Left lobe of liver (tissue), 2 donors: ENCODE results near the gene RGL1. TPM values are rescaled to one million over a fixed set of nuclear protein-coding genes. Genes with fewer than 3 reads are reported as not detected.
"Not testable (repeated sequence)": the region's sequence is repeated elsewhere in the genome, so short reads cannot be mapped to it uniquely, and the experiment has no call there.

Experiments
- ATAC-seq: fragments of 200-7000 bp; cut with Tn5 transposase; one replicate; pipeline ENCODE4 v1.9.1; 2020; ENCODE audit warnings: mild to moderate bottlenecking, moderate library complexity
- DNase-seq: peaks from one replicate; pipeline ENCODE4 v3.0.0-alpha.2; 2020; ENCODE audit warnings: low spot score
- total RNA-seq: library from RNA; stranded (reverse); gene quantifications from one replicate; pipeline ENCODE4 v1.2.1, GENCODE V29; 2021
- donor health status: DM: no; HTN: no; CAD: no; lungs with moderate emphysema.
- donor health status: DM: no; HTN: yes; CAD: no.

RGL1 gene
- total RNA-seq, 1 donor from 2014 or later: 5.9 TPM

DNA sequence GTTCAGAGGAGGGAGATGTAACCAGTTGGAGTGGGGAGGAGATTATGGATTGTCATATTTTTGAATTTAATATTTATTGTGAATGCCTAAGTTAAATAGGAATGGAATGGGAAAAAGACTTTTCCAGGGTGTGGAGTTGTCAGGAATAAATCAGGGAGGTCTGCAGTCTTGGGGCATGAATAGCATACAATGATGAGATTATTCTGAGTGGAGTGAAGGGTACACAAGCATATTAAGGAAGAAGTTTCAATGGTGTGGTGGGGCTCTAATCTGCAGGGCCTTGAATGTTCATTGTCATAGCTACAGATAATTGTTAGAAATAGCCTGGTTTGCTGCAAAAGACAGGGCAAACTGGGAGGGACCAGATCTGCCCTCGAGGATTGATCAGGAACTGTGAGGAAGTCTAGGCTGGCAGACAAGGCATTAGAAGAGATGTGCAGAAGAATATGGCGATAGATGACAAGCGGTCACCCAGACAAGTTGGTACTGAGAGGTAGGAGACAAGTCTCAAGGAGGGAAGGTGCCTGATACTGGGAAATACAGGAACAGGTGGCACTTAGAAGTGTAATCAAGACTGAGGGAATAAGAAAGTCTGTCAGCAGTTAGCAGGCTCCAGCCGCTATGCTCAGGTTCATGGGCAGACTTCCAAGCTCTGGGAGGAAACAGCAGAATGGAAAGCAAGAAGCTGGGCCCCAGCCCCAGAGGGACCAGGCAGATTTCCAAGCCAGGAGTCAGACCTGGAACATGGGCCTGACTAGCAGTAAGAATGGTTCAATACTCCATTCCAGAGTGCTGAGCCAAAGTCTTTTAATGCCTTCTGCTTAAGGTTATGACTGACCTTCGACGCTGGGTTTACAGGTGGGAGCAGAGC is 20.9 kb upstream of the RGL1 start:
- DNase-seq (peak; percentile 45), ATAC-seq (peak; percentile 48)

DNA sequence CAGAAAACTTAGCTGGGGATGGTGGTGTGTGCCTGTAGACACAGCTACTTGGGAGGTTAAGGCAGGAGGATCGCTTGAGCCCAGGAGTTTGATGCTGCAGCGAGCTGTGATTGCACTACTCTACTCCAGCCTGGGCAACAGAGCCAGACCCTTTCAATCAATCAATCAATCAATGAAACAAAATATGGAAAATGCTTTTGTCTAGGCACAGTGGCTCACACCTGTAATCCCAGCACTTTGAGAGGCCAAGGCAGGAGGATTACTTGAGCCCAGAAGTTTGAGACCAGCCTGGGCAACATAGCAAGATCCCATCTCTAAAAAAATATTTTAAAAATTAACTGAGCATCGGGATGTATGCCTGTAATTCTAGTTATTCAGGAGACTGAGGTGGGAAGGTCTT is 19.0 kb upstream of the RGL1 start:
- DNase-seq, ATAC-seq: not testable (repeated sequence)

DNA sequence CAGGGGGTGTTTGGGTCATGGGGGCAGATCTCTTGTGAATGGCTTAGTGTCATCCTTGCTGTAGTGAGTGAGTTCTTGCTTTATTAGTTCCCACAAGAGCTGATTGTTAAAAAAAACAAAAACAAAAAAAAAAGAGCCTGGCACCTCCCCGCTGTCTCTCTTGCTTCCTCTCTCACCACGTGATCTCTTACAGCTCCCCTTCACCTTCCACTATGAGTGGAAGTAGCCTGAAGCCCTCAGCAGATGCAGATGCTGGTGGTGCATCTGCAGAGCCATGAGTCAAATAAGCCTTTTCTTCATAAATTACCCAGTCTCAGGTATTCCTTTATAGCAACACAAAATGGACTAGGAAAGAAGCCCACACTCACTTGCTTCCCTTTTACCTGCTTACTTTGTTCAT is 17.2 kb upstream of the RGL1 start:
- ATAC-seq: no peak
- no peak for DNase-seq

DNA sequence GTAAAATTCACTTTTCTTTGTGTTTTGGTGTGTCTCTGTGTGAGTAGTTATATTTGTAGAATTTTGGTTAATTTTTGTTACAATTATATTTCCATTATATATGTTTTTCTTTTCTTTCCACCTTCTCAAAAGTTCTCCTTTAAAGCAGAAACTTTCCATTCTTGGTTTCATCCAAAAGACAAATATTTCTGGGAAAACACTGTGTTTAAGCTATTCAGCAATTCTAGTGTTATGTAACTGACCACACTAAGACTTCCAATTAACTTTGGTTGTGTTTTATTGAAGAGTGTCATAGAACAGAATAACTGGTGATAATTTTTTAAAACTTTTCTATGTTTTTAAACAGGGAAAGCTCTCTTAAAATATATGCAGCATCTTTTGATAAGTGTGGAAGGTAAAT is 13.6 kb upstream of the RGL1 start:
- ATAC-seq: no peak
- no peak for DNase-seq

DNA sequence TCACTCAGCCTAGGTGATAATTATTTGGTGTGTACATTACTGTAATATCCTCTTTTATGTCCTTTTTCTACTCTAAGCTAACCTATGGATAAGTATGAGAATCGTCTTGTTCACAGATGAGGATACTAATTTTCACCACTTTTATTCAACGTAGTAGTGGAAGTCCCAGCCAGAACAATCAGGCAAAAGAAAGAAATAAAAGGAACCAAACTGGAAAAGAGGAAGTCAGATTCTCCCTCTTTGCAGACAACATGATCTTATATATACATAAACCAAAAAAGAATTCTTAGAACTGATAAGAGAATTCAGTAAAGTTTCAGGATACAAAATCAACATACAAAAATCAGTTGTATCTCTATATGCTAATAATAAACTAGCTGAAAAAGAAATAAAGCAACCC is 12.6 kb upstream of the RGL1 start:
- ATAC-seq (no peak), DNase-seq (no peak)

DNA sequence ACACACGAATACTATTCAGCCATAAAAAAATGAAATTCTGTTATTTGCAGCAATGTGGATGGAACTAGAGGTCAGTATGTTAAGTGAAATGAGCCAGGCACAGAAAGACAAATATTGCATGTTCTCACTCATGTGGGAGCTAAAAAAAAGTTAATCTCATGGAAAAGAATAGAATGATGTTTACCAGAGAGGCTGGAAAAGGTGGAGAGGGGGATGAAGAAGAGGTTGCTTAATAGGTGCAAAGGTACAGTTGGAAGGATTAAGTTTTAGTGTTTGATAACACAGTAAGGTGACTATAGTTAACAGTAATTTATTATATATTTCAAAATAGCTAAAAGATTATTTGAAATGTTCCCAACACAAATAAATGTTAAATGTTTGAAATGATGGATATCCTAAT is 10.8 kb upstream of the RGL1 start:
- peak; percentile 40 for ATAC-seq
- no peak for DNase-seq

DNA sequence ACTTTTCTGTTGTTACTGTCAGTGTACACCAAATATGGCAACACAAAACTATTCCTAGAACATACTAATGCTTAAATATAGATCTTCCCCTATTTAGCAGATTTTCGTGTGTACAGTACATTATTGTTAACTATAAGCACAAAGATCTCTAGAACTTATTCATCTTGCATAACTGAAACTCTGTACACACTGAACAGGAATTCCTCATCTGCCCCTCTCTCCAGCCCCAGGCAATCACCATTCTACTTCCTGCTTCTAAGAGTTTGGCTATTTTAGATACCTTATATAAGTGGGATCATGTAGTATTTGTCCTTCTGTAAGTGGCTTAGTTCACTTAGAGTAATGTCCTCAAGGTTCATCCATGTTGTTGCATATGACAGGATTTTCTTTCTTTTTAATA is 4.5 kb upstream of the RGL1 start:
- ATAC-seq (no peak), DNase-seq (no peak)

DNA sequence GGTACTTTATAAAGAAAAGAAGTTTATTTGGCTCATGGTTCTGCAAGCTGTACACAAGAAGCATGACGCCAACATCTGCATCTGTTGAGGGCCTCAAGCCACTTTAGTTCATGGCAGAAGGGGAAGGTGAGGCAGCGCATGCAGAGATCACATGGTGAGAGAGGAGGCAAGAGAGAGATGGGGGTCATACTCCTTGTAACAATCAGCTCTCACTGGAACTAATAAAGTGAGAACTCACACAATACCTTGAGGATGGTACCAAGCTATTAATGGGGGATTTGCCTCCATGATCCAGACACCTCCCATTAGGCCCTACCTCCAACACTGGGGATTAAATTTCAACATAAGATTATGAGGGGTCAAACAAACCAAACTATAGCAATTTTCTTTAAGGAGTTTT is 3.3 kb upstream of the RGL1 start:
- DNase-seq: no peak
- ATAC-seq: no peak

DNA sequence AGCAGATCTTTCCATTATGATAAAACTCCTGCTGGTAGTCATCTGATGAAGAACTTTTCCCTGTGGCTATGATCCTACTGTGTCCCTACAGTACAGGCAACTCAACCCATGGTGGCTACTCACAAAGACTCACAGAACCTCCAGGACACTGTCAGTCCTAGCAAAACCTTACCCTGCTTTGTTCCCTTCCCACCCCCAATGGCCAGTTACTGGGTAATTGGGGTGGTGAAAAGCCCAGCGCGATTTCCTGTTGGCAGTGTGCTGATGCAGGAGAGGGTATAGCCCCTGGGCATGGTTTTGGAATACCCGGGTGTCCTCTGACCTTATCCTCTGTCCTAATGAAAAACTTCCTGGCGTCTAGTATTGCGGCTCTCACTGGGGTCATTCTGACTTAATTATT is 533 bp upstream of the RGL1 start:
- no peak for DNase-seq
- peak; percentile 12 for ATAC-seq

DNA sequence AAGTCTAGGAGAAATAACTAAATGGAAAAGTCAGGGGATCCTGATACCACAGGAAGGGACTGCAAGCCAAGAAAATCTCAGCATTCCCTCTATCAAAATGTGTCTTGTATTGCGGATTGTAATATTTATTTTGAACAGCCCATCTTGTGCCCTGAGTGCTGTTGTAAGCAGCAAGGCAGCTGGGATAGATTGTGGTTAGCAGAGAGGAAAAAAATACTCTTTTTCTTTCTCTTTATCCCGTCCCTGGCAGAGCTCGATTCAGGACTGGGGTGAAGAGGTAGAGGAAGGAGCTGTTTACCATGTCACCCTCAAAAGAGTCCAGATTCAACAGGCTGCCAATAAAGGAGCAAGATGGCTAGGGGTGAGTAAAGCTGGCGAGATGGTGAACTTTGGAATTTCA is 1.2 kb downstream of the RGL1 start:
- no peak for DNase-seq
- no peak for ATAC-seq

DNA sequence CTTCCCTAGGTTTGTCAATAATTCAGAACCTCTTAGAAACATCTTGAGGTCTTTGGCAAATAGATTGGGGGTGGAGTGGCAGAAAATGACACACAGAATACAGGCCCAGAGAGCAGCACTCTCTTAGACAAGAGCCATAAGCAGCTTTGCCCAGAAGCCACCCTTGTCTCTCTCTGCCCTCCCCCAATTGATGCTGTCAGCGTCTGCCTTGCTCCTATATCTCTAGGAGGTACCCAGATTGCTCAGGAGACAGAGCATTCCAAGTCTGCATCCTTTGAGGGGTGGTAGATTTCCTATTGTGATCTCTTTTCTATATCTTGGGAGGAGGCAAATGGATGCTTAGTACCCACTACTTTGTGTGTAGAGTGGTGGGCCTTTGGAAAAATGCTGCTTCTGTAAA is 1.8 kb downstream of the RGL1 start:
- no peak for DNase-seq
- no peak for ATAC-seq

DNA sequence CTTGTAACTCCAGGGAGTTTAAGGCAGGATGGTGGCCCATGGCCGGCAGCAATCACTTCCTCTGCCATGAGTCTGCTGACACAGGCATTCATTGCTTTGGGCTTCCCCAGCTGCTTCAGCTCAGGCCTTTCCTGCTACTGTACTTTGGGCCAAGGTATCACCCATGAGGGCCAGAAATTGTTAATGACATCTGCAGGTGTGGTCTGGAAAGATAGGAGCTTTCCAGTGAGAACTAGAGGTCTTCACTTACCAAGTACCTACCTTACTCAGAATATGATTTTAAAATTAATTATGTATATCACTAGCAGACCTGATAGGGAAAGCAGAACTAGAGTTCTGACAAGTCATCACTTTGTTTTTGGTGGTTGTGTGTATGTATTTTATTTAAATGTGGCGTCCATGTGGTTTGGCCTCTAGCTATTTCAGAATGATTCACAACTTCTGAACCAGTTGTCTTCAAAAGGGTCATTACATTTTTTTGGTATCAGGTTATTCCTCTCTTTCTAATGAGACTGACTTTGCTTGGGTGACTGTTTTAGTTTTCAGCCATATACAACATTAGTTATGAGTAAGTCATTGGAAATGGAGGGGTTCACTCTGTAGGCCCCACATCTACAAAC is 2.7 kb downstream of the RGL1 start:
- DNase-seq (no peak), ATAC-seq (peak; percentile 20)

DNA sequence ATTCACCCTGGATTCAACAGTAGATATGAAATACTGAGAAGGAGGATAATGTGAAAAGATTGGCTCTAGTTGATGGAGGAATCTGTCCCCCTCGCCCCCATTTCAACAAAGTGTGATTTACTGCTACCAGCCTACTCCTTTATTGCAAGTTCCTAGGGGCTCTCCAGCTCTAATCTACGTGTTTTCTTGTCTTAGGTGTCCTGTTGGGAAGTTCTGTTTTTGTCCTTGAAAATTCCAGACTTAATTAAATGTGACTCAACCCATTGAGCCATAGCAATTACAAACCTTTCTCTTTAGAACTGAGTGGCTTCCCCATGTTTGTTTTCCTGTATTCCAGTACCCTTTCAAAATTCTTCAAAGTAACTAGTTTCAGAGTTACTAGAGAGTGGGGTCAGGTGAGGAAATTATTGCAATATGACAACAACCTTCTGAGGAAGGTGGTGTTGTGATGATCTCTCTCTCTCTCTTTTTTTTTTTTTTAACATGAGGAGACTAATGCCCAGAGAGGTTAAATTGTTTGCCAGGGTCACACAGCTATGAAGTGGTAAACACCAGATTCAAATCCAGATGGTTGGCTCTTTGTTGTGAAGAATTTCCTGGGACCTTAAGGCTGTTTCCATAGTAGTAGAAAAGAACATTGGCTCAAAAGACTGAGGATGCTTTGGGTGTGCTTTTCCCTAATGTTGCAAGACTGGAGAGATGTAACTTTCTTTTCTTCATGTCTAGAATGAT is 3.5 kb downstream of the RGL1 start:
- ATAC-seq: no peak

DNA sequence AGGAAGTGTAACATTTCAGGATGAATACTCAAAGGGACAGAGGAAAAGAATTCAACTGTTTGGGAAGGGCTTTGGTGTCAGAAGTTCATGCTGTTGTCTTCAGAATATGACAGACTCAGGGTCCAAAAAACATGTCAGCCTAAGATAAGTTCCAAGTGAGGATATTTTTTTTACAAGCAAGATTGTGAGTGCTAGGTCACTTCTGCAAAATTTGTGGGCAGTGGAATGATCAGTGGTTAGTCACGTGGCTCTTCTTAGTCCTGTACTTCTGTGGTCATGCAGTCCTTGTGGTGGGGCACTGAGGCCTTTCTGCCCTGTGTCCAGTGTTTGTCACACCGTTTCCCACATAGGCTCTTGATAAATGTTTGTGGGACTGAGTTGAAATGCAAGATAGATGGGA is 5.2 kb downstream of the RGL1 start:
- ATAC-seq: peak; percentile 36
- no peak for DNase-seq

More for the DNA sequence above, 3.5 kb downstream of the RGL1 start:
- DNase-seq: no peak

DNA sequence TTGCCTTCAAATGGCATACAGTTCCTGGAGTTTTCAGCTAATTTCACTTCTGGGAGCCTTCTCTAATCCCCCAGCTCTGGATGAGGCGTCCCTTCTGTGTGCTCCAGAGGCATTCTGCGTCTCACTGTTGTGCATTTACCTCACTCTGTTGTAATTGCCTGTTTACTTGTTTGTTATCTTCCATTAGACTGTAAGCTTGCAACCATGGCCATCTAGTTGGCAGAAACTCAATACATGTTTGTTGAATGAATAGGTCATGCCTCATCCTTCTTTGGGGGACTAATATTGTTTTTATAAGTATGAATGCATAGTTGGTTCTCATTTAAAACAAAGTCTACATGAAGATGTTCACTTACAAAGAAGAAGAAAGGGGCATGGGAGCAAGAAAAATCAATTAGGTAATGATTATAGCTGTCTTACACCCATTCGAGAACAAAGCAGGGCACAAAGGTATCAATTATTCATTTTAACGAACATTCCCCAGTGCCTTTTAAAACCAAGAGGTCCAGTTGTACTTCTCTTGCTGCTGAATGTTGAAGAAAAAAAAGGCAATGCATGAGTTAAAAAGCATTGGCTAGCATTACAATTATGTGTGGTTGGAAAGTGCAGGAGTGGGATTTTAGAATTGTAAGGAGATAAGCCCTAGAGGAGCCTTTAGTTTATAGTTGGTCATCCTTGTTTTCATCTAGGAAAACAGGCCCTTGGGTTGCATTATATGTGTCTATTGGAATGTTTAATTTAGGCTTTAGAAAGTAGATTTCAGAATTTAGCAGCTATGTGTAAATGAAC is 6.0 kb downstream of the RGL1 start:
- DNase-seq (no peak), ATAC-seq (no peak)

DNA sequence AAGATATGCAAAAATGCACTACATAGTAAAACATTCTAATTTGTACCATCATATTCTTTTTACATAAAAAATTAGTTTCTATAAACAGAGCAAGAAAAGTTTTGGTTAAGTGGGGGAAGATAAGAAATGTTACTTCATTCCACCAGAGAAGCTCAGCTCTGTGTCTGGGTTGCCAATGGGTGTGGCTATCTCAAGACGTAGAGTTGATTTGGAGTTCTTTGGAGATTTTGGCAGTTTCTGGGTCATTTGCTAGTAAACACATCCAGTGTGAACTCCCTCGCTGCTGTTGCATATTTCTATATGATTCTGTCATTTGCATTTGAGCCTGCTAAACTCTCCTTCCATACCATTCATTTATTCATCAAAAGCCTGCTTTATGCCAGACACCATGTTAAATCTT is 7.2 kb downstream of the RGL1 start:
- DNase-seq (no peak), ATAC-seq (no peak)

DNA sequence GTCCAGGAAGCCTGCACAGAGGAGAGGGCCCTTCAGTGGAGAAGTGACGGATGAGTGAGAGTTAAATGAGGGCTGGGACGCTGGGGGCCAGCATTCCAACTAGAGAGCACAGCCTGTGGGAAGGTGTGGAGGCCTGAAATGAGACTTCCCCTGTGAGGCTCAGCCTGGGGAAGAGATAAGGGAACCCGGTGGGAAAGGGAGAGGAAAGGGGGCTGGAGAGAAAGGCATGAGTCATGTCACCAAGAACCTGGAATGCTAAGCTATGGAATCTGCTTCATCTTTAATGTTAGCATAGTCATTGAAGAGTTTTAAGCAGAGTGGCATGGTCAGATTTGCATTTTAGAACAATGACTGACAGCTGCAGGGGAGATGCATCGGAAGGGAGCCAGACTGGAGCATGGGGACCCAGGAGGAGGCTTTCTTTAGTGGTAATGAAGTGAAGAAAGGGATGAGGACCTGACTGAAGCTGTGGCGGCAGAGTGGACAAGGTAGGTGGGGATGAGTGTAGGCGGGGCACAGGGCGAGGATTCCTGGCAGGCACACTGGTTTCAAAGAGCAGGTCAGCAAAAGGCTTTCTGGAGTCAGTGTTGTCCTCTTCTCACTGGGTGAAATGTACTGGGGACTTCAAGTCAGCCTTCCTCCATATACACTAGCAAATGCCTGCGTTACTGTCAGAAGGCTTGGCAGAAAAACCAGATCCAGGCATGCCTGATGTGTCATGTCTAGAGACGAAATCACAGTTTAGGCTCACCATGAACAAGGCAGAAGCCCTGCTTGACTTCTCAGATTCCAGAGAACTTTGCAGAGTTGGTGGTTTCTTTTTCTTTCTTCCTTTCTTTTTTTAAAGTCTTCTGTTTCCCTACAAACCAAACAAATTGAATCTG is 8.0 kb downstream of the RGL1 start:
- peak; percentile 12 for ATAC-seq
- no peak for DNase-seq

DNA sequence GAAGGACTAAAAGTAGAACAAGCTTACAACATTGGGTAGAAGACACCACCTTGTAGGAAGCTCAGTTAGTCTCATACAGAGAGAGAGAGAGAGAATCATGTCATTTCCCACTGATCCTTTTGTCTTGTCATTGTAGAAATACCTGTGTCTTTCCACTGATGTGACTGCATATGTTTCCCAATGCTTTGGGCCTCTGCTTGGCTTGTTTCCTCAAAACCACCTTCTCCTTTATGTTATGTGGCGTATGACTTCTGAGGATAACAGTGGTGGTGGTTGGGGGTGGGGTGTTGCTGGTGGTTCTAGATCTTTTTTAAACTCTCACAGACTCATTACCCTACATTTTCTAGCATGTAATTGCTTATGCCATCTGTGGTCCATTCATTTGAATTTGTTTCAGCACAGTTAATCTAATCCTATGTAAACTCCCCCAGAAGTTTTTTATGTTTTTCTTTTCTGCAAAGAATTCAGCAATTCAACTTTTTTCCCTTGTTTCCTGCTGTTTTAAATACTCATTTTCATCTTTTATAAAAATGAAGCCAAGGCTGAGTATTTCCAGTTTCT is 9.3 kb downstream of the RGL1 start:
- no peak for ATAC-seq

DNA sequence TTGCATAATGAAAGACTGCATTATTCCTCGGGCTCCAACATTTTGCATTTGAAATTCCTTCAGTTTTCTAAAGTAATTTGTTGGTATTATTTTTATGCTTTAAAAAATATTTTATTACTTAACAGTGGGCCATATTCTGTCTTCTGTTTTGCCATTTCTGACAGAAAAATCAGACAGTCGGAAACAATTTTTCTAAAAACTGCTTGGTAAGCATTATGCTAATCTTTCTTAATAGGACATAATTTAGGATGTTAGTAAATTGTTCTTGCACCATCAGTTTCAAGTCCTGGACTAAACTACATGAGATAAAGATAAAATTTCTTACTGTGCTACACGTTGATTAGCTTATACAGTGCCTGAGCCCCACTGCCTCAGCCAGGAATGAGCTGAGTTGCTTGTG is 11.2 kb downstream of the RGL1 start:
- DNase-seq (no peak), ATAC-seq (no peak)

More for the DNA sequence above, 9.3 kb downstream of the RGL1 start:
- DNase-seq: no peak
